ENCODE data around the gene HINT2.

HINT2 gene

GRCh38 chr9:35771075-35771433 lies 43.8 kb downstream of the HINT2 start:
- no peak for TF ChIP-seq CTCF (conservative IDR thresholded peaks at IDR 0.05)
- peak overlapping the region; percentile 59 for H3K27ac ChIP-seq

GRCh38 chr9:35769763-35770162 lies 45.1 kb downstream of the HINT2 start:
- H3K27ac ChIP-seq: no peak overlapping the region
- TF ChIP-seq CTCF (conservative IDR thresholded peaks at IDR 0.05): no peak

GRCh38 chr9:35767458-35767857 lies 47.4 kb downstream of the HINT2 start:
- no peak overlapping the region for H3K27ac ChIP-seq
- no peak for TF ChIP-seq CTCF (conservative IDR thresholded peaks at IDR 0.05)

GRCh38 chr9:35766997-35767396 lies 47.8 kb downstream of the HINT2 start:
- no peak for TF ChIP-seq CTCF (conservative IDR thresholded peaks at IDR 0.05)
- H3K27ac ChIP-seq: no peak overlapping the region

GRCh38 chr9:35763803-35764202 lies 51.0 kb downstream of the HINT2 start:
- TF ChIP-seq CTCF (conservative IDR thresholded peaks at IDR 0.05): no peak
- H3K27ac ChIP-seq: no peak overlapping the region

GRCh38 chr9:35763181-35763580 lies 51.7 kb downstream of the HINT2 start:
- TF ChIP-seq CTCF (conservative IDR thresholded peaks at IDR 0.05): no peak
- no peak overlapping the region for H3K27ac ChIP-seq
